WTC11 (cell line): ENCODE results near the gene CAP1.

Experiments
- CDX4 ChIP-seq: fragments of 250-450 bp; sonication (Bioruptor Pico); IDR thresholded peaks from 2 replicates; pipeline ENCODE4 v1.9.0; 2021; ENCODE audit warnings: moderate library complexity, mild to moderate bottlenecking, inconsistent platforms, borderline replicate concordance
- CTCF ChIP-seq: fragments of 200-600 bp; IDR thresholded peaks from 2 replicates; pipeline ENCODE4 v1.8.0; 2022; ENCODE audit warnings: antibody characterized with exemption
- ELF4 ChIP-seq: sonication (generic); formaldehyde crosslinking; IDR thresholded peaks from 2 replicates; pipeline ENCODE4 v1.8.1; 2022; ENCODE audit warnings: low read depth, mild to moderate bottlenecking, moderate library complexity, missing genetic modification reagents
- GABPB1 ChIP-seq: sonication (generic); formaldehyde crosslinking; IDR thresholded peaks from 2 replicates; pipeline ENCODE4 v1.8.1; 2023; ENCODE audit warnings: mild to moderate bottlenecking, missing genetic modification reagents
- MAX ChIP-seq: sonication (generic); formaldehyde crosslinking; IDR thresholded peaks from 2 replicates; pipeline ENCODE4 v1.8.0; 2022; ENCODE audit warnings: mild to moderate bottlenecking, missing genetic modification reagents
- NR1H2 ChIP-seq: sonication (generic); formaldehyde crosslinking; IDR thresholded peaks from 2 replicates; pipeline ENCODE4 v1.9.0; 2021; ENCODE audit warnings: mild to moderate bottlenecking, moderate library complexity, missing genetic modification reagents
- OVOL2 ChIP-seq: fragments of 250-450 bp; sonication (Bioruptor Pico); IDR thresholded peaks from 2 replicates; pipeline ENCODE4 v1.9.0; 2021; ENCODE audit warnings: mild to moderate bottlenecking, borderline replicate concordance
- PREB ChIP-seq: sonication (generic); formaldehyde crosslinking; IDR thresholded peaks from 2 replicates; pipeline ENCODE4 v1.8.1; 2022; ENCODE audit warnings: mild to moderate bottlenecking, missing genetic modification reagents, moderate library complexity, borderline replicate concordance
- SMAD3 ChIP-seq: sonication (generic); formaldehyde crosslinking; IDR thresholded peaks from 2 replicates; pipeline ENCODE4 v1.8.0; 2022; ENCODE audit warnings: missing genetic modification reagents, mild to moderate bottlenecking, borderline replicate concordance
- SP1 ChIP-seq: sonication (generic); formaldehyde crosslinking; conservative IDR thresholded peaks from 2 replicates; pipeline ENCODE4 v1.8.1; 2022; ENCODE audit warnings: missing genetic modification reagents
- TCF7 ChIP-seq: sonication (generic); formaldehyde crosslinking; IDR thresholded peaks from 2 replicates; pipeline ENCODE4 v1.8.0; 2022; ENCODE audit warnings: mild to moderate bottlenecking, low read depth, missing genetic modification reagents, moderate library complexity
- USF1 ChIP-seq: sonication (generic); formaldehyde crosslinking; IDR thresholded peaks from 2 replicates; pipeline ENCODE4 v1.8.0; 2022; ENCODE audit warnings: mild to moderate bottlenecking, missing genetic modification reagents
- USF2 ChIP-seq: sonication (generic); formaldehyde crosslinking; IDR thresholded peaks from 2 replicates; pipeline ENCODE4 v1.8.1; 2023; ENCODE audit warnings: mild to moderate bottlenecking, missing genetic modification reagents, moderate library complexity

GRCh38 chr1:40020447-40021085 lies 20.0 kb upstream of the CAP1 start:
- no peak for TF ChIP-seq GABPB1 (CRISPR knock-in tag)
- TF ChIP-seq CTCF = no peak
- TF ChIP-seq USF1 (CRISPR knock-in tag) = no peak
- TF ChIP-seq USF2 (CRISPR knock-in tag) = no peak
- TF ChIP-seq SMAD3 = no peak
- no peak for TF ChIP-seq ELF4 (CRISPR knock-in tag)
- no peak for TF ChIP-seq MAX
- no peak for TF ChIP-seq SP1 (CRISPR knock-in tag)
- no peak for TF ChIP-seq TCF7 (CRISPR knock-in tag)
- TF ChIP-seq PREB = no peak
- TF ChIP-seq NR1H2 (CRISPR knock-in tag) = no peak
- no peak for TF ChIP-seq CDX4 (CRISPR knock-in tag)
- TF ChIP-seq OVOL2 (CRISPR knock-in tag) = no peak
